ENCODE measurements around the gene BMI1.

- TF ChIP-seq POLR2A (IDR thresholded peaks at IDR 0.05; ENCODE audit: low read depth, low read length) = no peak
- no peak for TF ChIP-seq POLR2AphosphoS5 (IDR thresholded peaks at IDR 0.05; ENCODE audit: low read depth, low read length)
Observed at GRCh38 chr10:22305721-22306120, 15.2 kb upstream of the BMI1 start.

Measured in GM12892 (cell line).